H9 (cell line): ENCODE data around the gene WHRN. TPM values are rescaled to one million over a fixed set of nuclear protein-coding genes. Genes with fewer than 3 reads are reported as not detected.

Experiments
- DNase-seq: peaks from one replicate; pipeline ENCODE4 v3.0.0-alpha.2; 2017
- H2AFZ ChIP-seq: one replicate; pipeline ENCODE4 v1.6.1; 2013; ENCODE audit warnings: mild to moderate bottlenecking, low read length, control low read depth, moderate library complexity
- H2AK5ac ChIP-seq: 2 replicates; pipeline ENCODE4 v1.6.1; 2013; ENCODE audit warnings: low read length, control low read depth, mixed read lengths; ENCODE audit not compliant: insufficient read length
- H2BK120ac ChIP-seq: one replicate; pipeline ENCODE4 v1.6.1; 2013; ENCODE audit warnings: low read depth, mild to moderate bottlenecking, low read length, control low read depth, inconsistent platforms; ENCODE audit not compliant: poor library complexity, severe bottlenecking
- H2BK12ac ChIP-seq: 2 replicates; pipeline ENCODE4 v1.6.1; 2013; ENCODE audit warnings: low read length, control low read depth, mixed read lengths, low read depth; ENCODE audit not compliant: insufficient read length
- H2BK15ac ChIP-seq: 2 replicates; pipeline ENCODE4 v1.6.1; 2013; ENCODE audit warnings: low read depth, low read length, control low read depth
- H2BK20ac ChIP-seq: one replicate; pipeline ENCODE4 v1.6.1; 2013; ENCODE audit warnings: low read depth, mild to moderate bottlenecking, low read length, control low read depth, inconsistent platforms; ENCODE audit not compliant: poor library complexity, severe bottlenecking
- H2BK5ac ChIP-seq: 2 replicates; pipeline ENCODE4 v1.6.1; 2013; ENCODE audit warnings: low read length, control low read depth, mixed read lengths; ENCODE audit not compliant: insufficient read length
- H3K14ac ChIP-seq: 2 replicates; pipeline ENCODE4 v1.6.1; 2013; ENCODE audit warnings: low read length, control low read depth; ENCODE audit not compliant: insufficient read depth
- H3K18ac ChIP-seq: 2 replicates; pipeline ENCODE4 v1.6.1; 2013; ENCODE audit warnings: low read depth, mild to moderate bottlenecking, mixed read lengths, low read length, control low read depth; ENCODE audit not compliant: insufficient read length
- H3K23ac ChIP-seq: 2 replicates; pipeline ENCODE4 v1.6.1; 2013; ENCODE audit warnings: low read length, control low read depth, mixed read lengths, low read depth; ENCODE audit not compliant: insufficient read length
- H3K23me2 ChIP-seq: 2 replicates; pipeline ENCODE4 v1.6.1; 2013; ENCODE audit warnings: low read depth, mild to moderate bottlenecking, mixed read lengths, low read length, control low read depth; ENCODE audit not compliant: insufficient read length, poor library complexity, severe bottlenecking
- H3K27ac ChIP-seq: 2 replicates; pipeline ENCODE4 v1.5.1; 2013; ENCODE audit warnings: low read length, control low read depth, mixed read lengths, low read depth; ENCODE audit not compliant: insufficient read length
- H3K27me3 ChIP-seq: 2 replicates; pipeline ENCODE4 v1.6.1; 2013; ENCODE audit warnings: low read length, control low read depth, inconsistent platforms; ENCODE audit not compliant: insufficient read depth
- H3K4ac ChIP-seq: 2 replicates; pipeline ENCODE4 v1.6.1; 2013; ENCODE audit warnings: low read depth, mild to moderate bottlenecking, control low read depth, inconsistent platforms, low read length, moderate library complexity
- H3K4me1 ChIP-seq: 2 replicates; pipeline ENCODE4 v1.6.1; 2013; ENCODE audit warnings: low read length, control low read depth, inconsistent platforms; ENCODE audit not compliant: insufficient read depth
- H3K4me2 ChIP-seq: 2 replicates; pipeline ENCODE4 v1.6.1; 2013; ENCODE audit warnings: low read length, control low read depth, mixed read lengths; ENCODE audit not compliant: insufficient read length, insufficient read depth
- H3K56ac ChIP-seq: 2 replicates; pipeline ENCODE4 v1.6.1; 2013; ENCODE audit warnings: low read depth, mild to moderate bottlenecking, mixed read lengths, low read length, control low read depth; ENCODE audit not compliant: insufficient read length
- H3K79me1 ChIP-seq: 2 replicates; pipeline ENCODE4 v1.6.1; 2013; ENCODE audit warnings: low read depth, mild to moderate bottlenecking, moderate library complexity, low read length, control low read depth, inconsistent platforms; ENCODE audit not compliant: insufficient read depth, poor library complexity, severe bottlenecking
- H3K79me2 ChIP-seq: 2 replicates; pipeline ENCODE4 v1.6.1; 2013; ENCODE audit warnings: low read length, control low read depth, inconsistent platforms; ENCODE audit not compliant: insufficient read depth
- H3K9ac ChIP-seq: 2 replicates; pipeline ENCODE4 v1.6.1; 2013; ENCODE audit warnings: low read length, control low read depth, mixed read lengths; ENCODE audit not compliant: insufficient read length; ENCODE audit errors: extremely low read depth
- H3K9me3 ChIP-seq: one replicate; pipeline ENCODE4 v1.6.1; 2013; ENCODE audit warnings: low read depth, low read length, inconsistent platforms; ENCODE audit not compliant: control insufficient read depth
- H3T11ph ChIP-seq: one replicate; pipeline ENCODE4 v1.6.1; 2013; ENCODE audit warnings: mild to moderate bottlenecking, low read length, control low read depth, inconsistent platforms
- H4K20me1 ChIP-seq: one replicate; pipeline ENCODE4 v1.6.1; 2013; ENCODE audit not compliant: control insufficient read depth, insufficient read length, insufficient read depth
- H4K5ac ChIP-seq: 2 replicates; pipeline ENCODE4 v1.6.1; 2013; ENCODE audit warnings: low read depth, mild to moderate bottlenecking, mixed read lengths, low read length, control low read depth; ENCODE audit not compliant: insufficient read length
- H4K8ac ChIP-seq: replicated peaks from 2 replicates; pipeline ENCODE4 v1.6.1; 2013; ENCODE audit warnings: low read length, control low read depth, mixed read lengths, low read depth; ENCODE audit not compliant: insufficient read length
- H4K91ac ChIP-seq: 2 replicates; pipeline ENCODE4 v1.6.1; 2013; ENCODE audit warnings: low read depth, mild to moderate bottlenecking, moderate library complexity, mixed read lengths, low read length, control low read depth; ENCODE audit not compliant: insufficient read length
- H3K27ac Mint-ChIP-seq, 3 experiments: 2 replicates in 2 of 3; 3 replicates in 1 of 3; pipeline ENCODE4 v1.8.0; 2020 to 2021; ENCODE audit warnings: mixed read lengths in 3 of 3, mild to moderate bottlenecking in 1 of 3, moderate library complexity in 1 of 3
- H3K27me3 Mint-ChIP-seq: 2 replicates; pipeline ENCODE4 v1.8.0; 2021; ENCODE audit warnings: low read depth, mild to moderate bottlenecking, moderate library complexity, mixed read lengths
- H3K36me3 Mint-ChIP-seq, 3 experiments: 2 replicates in 2 of 3; 3 replicates in 1 of 3; pipeline ENCODE4 v1.8.0; 2020 to 2021; ENCODE audit warnings: low read depth in 3 of 3, mixed read lengths in 3 of 3; ENCODE audit not compliant: insufficient read depth in 1 of 3
- H3K4me1 Mint-ChIP-seq, 2 experiments: 2 replicates each; pipeline ENCODE4 v1.8.0; 2020; ENCODE audit warnings: mixed read lengths in 2 of 2
- H3K4me3 Mint-ChIP-seq, 2 experiments: 2 replicates in 1 of 2; 3 replicates in 1 of 2; pipeline ENCODE4 v1.8.0; 2020 to 2021; ENCODE audit warnings: mild to moderate bottlenecking in 2 of 2, mixed read lengths in 2 of 2, moderate library complexity in 1 of 2
- H3K9me3 Mint-ChIP-seq, 2 experiments: 2 replicates in 1 of 2; 3 replicates in 1 of 2; pipeline ENCODE4 v1.8.0; 2020; ENCODE audit warnings: mild to moderate bottlenecking in 2 of 2, mixed read lengths in 2 of 2, moderate library complexity in 1 of 2
- CTCF ChIP-seq: fragments of 200-600 bp; sonication (generic); conservative IDR thresholded peaks from 3 replicates; pipeline ENCODE4 v1.8.0; 2021; ENCODE audit warnings: antibody characterized with exemption, mild to moderate bottlenecking
- WGBS: extraction: QIAGEN DNeasy Blood & Tissue Kit; methylation state at CpG from one replicate; pipeline ENCODE4 v1.1.7; 2013; ENCODE audit warnings: missing lambda C conversion rate, low lambda C conversion rate, mixed read lengths; ENCODE audit not compliant: insufficient read length; ENCODE audit errors: extremely low coverage; 5-methylcytosine and 5-hydroxymethylcytosine counted together
- total RNA-seq: library from RNA; stranded (reverse); gene quantifications from 2 replicates; pipeline ENCODE4 v1.2.1, GENCODE V29; 2021

Gene WHRN
- total RNA-seq, 1 experiment from 2014 or later = 2.2 TPM

GRCh38 chr9:114515528-114515927 lies 10.3 kb upstream of the WHRN start:
- Histone ChIP-seq H3K9me3 (no peaks in the 10 kb centered on the region), H3K4ac (no peak overlapping the region), H2AK5ac (no peak overlapping the region), H3K18ac (no peak overlapping the region), H2AFZ (no peak overlapping the region), H4K5ac (no peak overlapping the region), H2BK12ac (no peak overlapping the region), H4K91ac (no peak overlapping the region), H3K23me2 (no peaks in the 10 kb centered on the region), H3K79me2 (no peaks in the 10 kb centered on the region), H2BK15ac (no peak overlapping the region), H3K23ac (no peak overlapping the region), H3K4me2 (no peak overlapping the region), H3K27ac (no peak overlapping the region), H4K8ac (no peak overlapping the region), H3K27me3 (no peaks in the 10 kb centered on the region), H2BK120ac (no peak overlapping the region), H3K79me1 (no peaks in the 10 kb centered on the region), H3K9ac (no peak overlapping the region), H3K56ac (no peak overlapping the region), H4K20me1 (no peaks in the 10 kb centered on the region), H3T11ph (no peak overlapping the region), H3K4me1 (no peaks in the 10 kb centered on the region), H2BK20ac (no peak overlapping the region), H3K14ac (no peak overlapping the region), H2BK5ac (no peak overlapping the region)
- H3K27ac Mint-ChIP-seq = no peak overlapping the region; a peak in 1 of 7 replicates
- no peaks in the 10 kb centered on the region; a peak in 1 of 7 replicates for H3K36me3 Mint-ChIP-seq
- WGBS = no CpG with 5 or more reads among the region's 3 CpGs
- peaks cover 58% of the 10 kb centered on the region for H3K27me3 Mint-ChIP-seq
- no peak for DNase-seq
- H3K4me3 Mint-ChIP-seq = no peak overlapping the region
- TF ChIP-seq CTCF = no peak
- H3K9me3 Mint-ChIP-seq = no peaks in the 10 kb centered on the region
- peaks cover 4 to 6% of the 10 kb centered on the region in 2 experiments for H3K4me1 Mint-ChIP-seq
